ENCODE measurements around the gene CEP128. TPM values are rescaled to one million over a fixed set of nuclear protein-coding genes. Genes with fewer than 3 reads are reported as not detected.

Gene CEP128
- total RNA-seq, 5 donors from 2014 or later (not counting 1 experiment from before 2014, with no cell fraction given), result 12.6 to 24.8 (median 15.2) TPM

DNA sequence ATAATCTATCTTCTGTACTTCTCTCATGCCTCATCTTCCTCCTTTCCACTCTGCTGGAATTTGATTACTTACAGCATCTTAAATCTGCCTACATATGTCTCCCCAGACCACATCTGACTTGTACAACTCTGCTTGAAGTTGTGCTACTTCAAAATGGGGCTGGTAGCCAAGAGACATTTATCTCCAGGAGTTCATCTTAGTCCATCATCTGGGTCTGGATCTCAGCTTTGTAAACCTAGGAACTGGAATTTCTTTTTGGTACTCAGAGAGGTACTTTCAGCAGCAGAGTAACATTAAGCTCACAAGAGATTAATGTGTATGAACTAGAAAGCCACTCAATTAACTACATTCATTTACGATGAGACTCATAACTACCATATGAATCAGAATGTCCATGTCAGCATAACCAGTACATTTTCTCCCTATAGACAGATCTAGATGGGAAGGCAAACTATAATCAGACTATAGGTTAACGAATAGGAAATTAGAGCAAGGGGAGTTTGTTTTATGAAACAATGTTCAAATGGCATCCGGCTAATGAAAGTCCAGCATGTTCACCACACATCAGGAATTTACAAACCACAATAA lies 178.8 kb downstream of the CEP128 start:
- H3K27ac ChIP-seq (ENCODE audit: low read length), result no peak overlapping the region
- no peaks in the 10 kb centered on the region for H3K9me3 ChIP-seq
- Mint-ChIP-seq H3K9me3 (no peaks in the 10 kb centered on the region), H3K4me3 (no peak overlapping the region), H3K4me1 (no peaks in the 10 kb centered on the region), H3K27me3 (no peaks in the 10 kb centered on the region), H3K27ac (no peak overlapping the region), H3K36me3 (peaks cover 25% of the 10 kb centered on the region)
- H3K4me1 ChIP-seq (ENCODE audit: control insufficient read depth in 1 of 2, extremely low read depth in 1 of 2, insufficient read depth in 2 of 2, low read length in 2 of 2), result no peaks in the 10 kb centered on the region
- no peaks in the 10 kb centered on the region for H3K36me3 ChIP-seq (ENCODE audit: control insufficient read depth in 2 of 2, extremely low read depth in 1 of 2, insufficient read depth in 1 of 2, low read length in 1 of 2)
- H3K27me3 ChIP-seq (replicated peaks in 1 of 2; ENCODE audit: control insufficient read depth in 2 of 2, extremely low read depth in 1 of 2, insufficient read depth in 2 of 2, low read length in 1 of 2), result no peaks in the 10 kb centered on the region
- ChIA-PET CTCF (interaction anchor here in 1 of 2 donors (0.6 kb wide), 1 partner anchor 404 kb away, joined by 3 read pairs; no protein-coding TSS in a partner anchor), POLR2A (no interaction called here)
- no peak overlapping the region for H3K4me3 ChIP-seq (ENCODE audit: control insufficient read depth in 1 of 2, extremely low read depth in 1 of 2, low read length in 1 of 2)
- no peak for ATAC-seq (replicated peaks in 1 of 4)
- no CpG with 5 or more reads among the region's 3 CpGs for WGBS (ENCODE audit: insufficient coverage)
- no peak for DNase-seq

DNA sequence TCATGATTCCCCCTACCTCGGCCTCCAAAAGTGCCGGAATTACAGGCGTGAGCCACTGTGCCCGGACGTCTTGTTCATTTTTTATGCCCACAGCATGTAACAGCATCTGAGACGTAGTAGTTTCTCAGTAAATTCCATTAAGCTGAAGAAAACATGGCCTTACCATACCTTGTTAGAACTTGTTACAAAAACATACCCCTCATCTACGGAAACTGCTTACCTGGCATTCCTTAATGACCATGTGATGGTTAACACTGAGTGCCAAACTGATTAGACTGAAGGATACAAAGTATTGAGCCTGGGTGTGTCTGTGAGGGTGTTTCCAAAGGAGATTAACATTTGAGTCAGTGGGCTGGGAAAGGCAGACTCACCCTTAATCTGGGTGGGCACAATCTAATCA lies 186.8 kb downstream of the CEP128 start:
- H3K9me3 ChIP-seq, result no peaks in the 10 kb centered on the region

GRCh38 chr14:80751285-80751684 lies 190.3 kb downstream of the CEP128 start:
- no CpG with 5 or more reads among the region's 1 CpG for WGBS (ENCODE audit: insufficient coverage)
- ATAC-seq (replicated peaks in 1 of 4) (no peak), DNase-seq (no peak)
- Mint-ChIP-seq H3K27ac (no peak overlapping the region), H3K36me3 (peaks cover 59% of the 10 kb centered on the region), H3K4me3 (no peak overlapping the region), H3K27me3 (no peaks in the 10 kb centered on the region), H3K4me1 (no peaks in the 10 kb centered on the region), H3K9me3 (no peaks in the 10 kb centered on the region)
- Histone ChIP-seq H3K36me3 (ENCODE audit: control insufficient read depth in 2 of 2, extremely low read depth in 1 of 2, insufficient read depth in 1 of 2, low read length in 1 of 2) (no peaks in the 10 kb centered on the region), H3K9me3 (no peaks in the 10 kb centered on the region), H3K27me3 (replicated peaks in 1 of 2; ENCODE audit: control insufficient read depth in 2 of 2, extremely low read depth in 1 of 2, insufficient read depth in 2 of 2, low read length in 1 of 2) (no peaks in the 10 kb centered on the region), H3K27ac (ENCODE audit: low read length) (no peak overlapping the region), H3K4me1 (ENCODE audit: control insufficient read depth in 1 of 2, extremely low read depth in 1 of 2, insufficient read depth in 2 of 2, low read length in 2 of 2) (no peaks in the 10 kb centered on the region), H3K4me3 (ENCODE audit: control insufficient read depth in 1 of 2, extremely low read depth in 1 of 2, low read length in 1 of 2) (no peak overlapping the region)
- ChIA-PET CTCF (no interaction called here), POLR2A (interaction anchor here in 1 of 2 donors (0.5 kb wide), 1 partner anchor 217 kb away, joined by 5 read pairs; no protein-coding TSS in a partner anchor)

More for the DNA sequence above, 186.8 kb downstream of the CEP128 start:
- Histone ChIP-seq H3K4me1 (ENCODE audit: control insufficient read depth in 1 of 2, extremely low read depth in 1 of 2, insufficient read depth in 2 of 2, low read length in 2 of 2) (no peaks in the 10 kb centered on the region), H3K36me3 (ENCODE audit: control insufficient read depth in 2 of 2, extremely low read depth in 1 of 2, insufficient read depth in 1 of 2, low read length in 1 of 2) (no peaks in the 10 kb centered on the region), H3K27ac (ENCODE audit: low read length) (no peak overlapping the region), H3K4me3 (ENCODE audit: control insufficient read depth in 1 of 2, extremely low read depth in 1 of 2, low read length in 1 of 2) (no peak overlapping the region), H3K27me3 (replicated peaks in 1 of 2; ENCODE audit: control insufficient read depth in 2 of 2, extremely low read depth in 1 of 2, insufficient read depth in 2 of 2, low read length in 1 of 2) (no peaks in the 10 kb centered on the region)
- 97% methylated on average over 6 of the region's 7 CpGs for WGBS (ENCODE audit: insufficient coverage)
- ChIA-PET POLR2A (no interaction called here), CTCF (no interaction called here)
- Mint-ChIP-seq H3K4me3 (no peak overlapping the region), H3K27ac (no peak overlapping the region), H3K36me3 (peaks cover 54% of the 10 kb centered on the region), H3K9me3 (no peaks in the 10 kb centered on the region), H3K27me3 (no peaks in the 10 kb centered on the region), H3K4me1 (no peaks in the 10 kb centered on the region)
- DNase-seq (no peak), ATAC-seq (replicated peaks in 1 of 4) (no peak)

- H3K27me3 Mint-ChIP-seq, result no peaks in the 10 kb centered on the region
- Histone ChIP-seq H3K27ac (ENCODE audit: low read length) (no peak overlapping the region), H3K4me1 (ENCODE audit: control insufficient read depth in 1 of 2, extremely low read depth in 1 of 2, insufficient read depth in 2 of 2, low read length in 2 of 2) (no peaks in the 10 kb centered on the region), H3K9me3 (no peaks in the 10 kb centered on the region), H3K36me3 (ENCODE audit: control insufficient read depth in 2 of 2, extremely low read depth in 1 of 2, insufficient read depth in 1 of 2, low read length in 1 of 2) (no peaks in the 10 kb centered on the region), H3K27me3 (replicated peaks in 1 of 2; ENCODE audit: control insufficient read depth in 2 of 2, extremely low read depth in 1 of 2, insufficient read depth in 2 of 2, low read length in 1 of 2) (no peaks in the 10 kb centered on the region), H3K4me3 (ENCODE audit: control insufficient read depth in 1 of 2, extremely low read depth in 1 of 2, low read length in 1 of 2) (no peak overlapping the region)
- peaks cover 28% of the 10 kb centered on the region for H3K36me3 Mint-ChIP-seq
- no CpG with 5 or more reads among the region's 1 CpG for WGBS (ENCODE audit: insufficient coverage)
- POLR2A ChIA-PET, result no interaction called here
- peaks cover 0 to 3% (median 0%) of the 10 kb centered on the region in 3 donors for H3K9me3 Mint-ChIP-seq
- DNase-seq (no peak), ATAC-seq (replicated peaks in 1 of 4) (no peak)
- H3K4me1 Mint-ChIP-seq, result no peaks in the 10 kb centered on the region
- H3K4me3 Mint-ChIP-seq, result no peak overlapping the region
- no peak overlapping the region for H3K27ac Mint-ChIP-seq
- CTCF ChIA-PET, result no interaction called here
Measured at GRCh38 chr14:80726211-80726610, 215.3 kb downstream of the CEP128 start.

DNA sequence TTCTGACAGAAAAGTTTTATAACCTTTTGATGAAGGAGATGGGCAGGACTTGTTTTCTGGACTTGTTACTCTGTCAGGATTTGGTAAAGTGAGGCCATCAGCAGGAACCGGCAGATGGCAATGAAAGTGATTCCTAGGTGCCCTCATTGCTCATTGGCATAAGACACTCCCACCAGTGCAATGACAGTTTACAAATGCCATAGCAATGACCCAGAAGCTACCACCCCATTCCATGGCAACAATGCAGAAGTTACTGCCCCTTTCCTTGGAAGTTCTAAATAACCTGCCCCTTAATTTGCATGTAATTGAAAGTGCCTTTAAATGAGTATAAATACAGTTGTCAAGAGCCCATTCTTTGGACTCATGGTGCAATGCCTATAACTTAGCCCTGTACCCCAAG lies 222.6 kb downstream of the CEP128 start:
- WGBS (ENCODE audit: insufficient coverage), result no CpG with 5 or more reads among the region's 1 CpG
- H3K4me3 ChIP-seq (ENCODE audit: control insufficient read depth in 1 of 2, extremely low read depth in 1 of 2, low read length in 1 of 2), result no peak overlapping the region
- Mint-ChIP-seq H3K4me1 (peaks cover 7 to 8% (median 7%) of the 10 kb centered on the region in 3 donors), H3K9me3 (peaks cover 0 to 3% (median 0%) of the 10 kb centered on the region in 3 donors), H3K27me3 (no peaks in the 10 kb centered on the region), H3K4me3 (no peak overlapping the region), H3K36me3 (peaks cover 14% of the 10 kb centered on the region), H3K27ac (no peak overlapping the region)
- no peak for DNase-seq
- H3K27ac ChIP-seq (ENCODE audit: low read length), result no peak overlapping the region
- POLR2A ChIA-PET, result no interaction called here
- CTCF ChIA-PET, result no interaction called here
- no peak for ATAC-seq (replicated peaks in 1 of 4)
- H3K36me3 ChIP-seq (ENCODE audit: control insufficient read depth in 2 of 2, extremely low read depth in 1 of 2, insufficient read depth in 1 of 2, low read length in 1 of 2), result no peaks in the 10 kb centered on the region
- no peaks in the 10 kb centered on the region for H3K27me3 ChIP-seq (replicated peaks in 1 of 2; ENCODE audit: control insufficient read depth in 2 of 2, extremely low read depth in 1 of 2, insufficient read depth in 2 of 2, low read length in 1 of 2)
- no peaks in the 10 kb centered on the region for H3K9me3 ChIP-seq
- no peaks in the 10 kb centered on the region for H3K4me1 ChIP-seq (ENCODE audit: control insufficient read depth in 1 of 2, extremely low read depth in 1 of 2, insufficient read depth in 2 of 2, low read length in 2 of 2)

DNA sequence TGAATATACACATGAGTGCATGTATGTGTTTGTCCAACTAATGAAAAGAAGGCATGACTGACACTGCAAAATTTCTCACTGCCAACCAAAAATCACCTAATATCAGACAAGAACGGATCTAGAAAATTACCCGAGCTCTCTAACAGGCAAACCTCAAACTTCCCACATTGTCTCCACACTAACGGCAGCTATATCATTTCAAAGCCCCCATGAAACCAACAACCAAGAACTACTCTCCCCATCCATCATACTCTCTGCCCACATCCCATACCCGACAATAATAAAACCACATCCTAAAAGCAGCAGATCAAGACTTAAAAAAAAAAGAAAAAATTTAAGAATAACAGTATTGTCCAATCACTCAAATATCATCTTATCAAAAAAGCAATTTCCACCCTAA lies 227.1 kb downstream of the CEP128 start:
- H3K27ac Mint-ChIP-seq, result no peak overlapping the region
- H3K9me3 Mint-ChIP-seq, result no peaks in the 10 kb centered on the region
- no peaks in the 10 kb centered on the region for H3K36me3 ChIP-seq (ENCODE audit: control insufficient read depth in 2 of 2, extremely low read depth in 1 of 2, insufficient read depth in 1 of 2, low read length in 1 of 2)
- ChIA-PET POLR2A (no interaction called here), CTCF (no interaction called here)
- H3K36me3 Mint-ChIP-seq, result peaks cover 2% of the 10 kb centered on the region
- H3K27me3 ChIP-seq (replicated peaks in 1 of 2; ENCODE audit: control insufficient read depth in 2 of 2, extremely low read depth in 1 of 2, insufficient read depth in 2 of 2, low read length in 1 of 2), result no peaks in the 10 kb centered on the region
- peaks cover 7 to 8% (median 7%) of the 10 kb centered on the region in 3 donors for H3K4me1 Mint-ChIP-seq
- no peak overlapping the region for H3K4me3 ChIP-seq (ENCODE audit: control insufficient read depth in 1 of 2, extremely low read depth in 1 of 2, low read length in 1 of 2)
- H3K27me3 Mint-ChIP-seq, result no peaks in the 10 kb centered on the region
- no peaks in the 10 kb centered on the region for H3K9me3 ChIP-seq
- no peak overlapping the region for H3K4me3 Mint-ChIP-seq
- DNase-seq, result no peak
- H3K27ac ChIP-seq (ENCODE audit: low read length), result no peak overlapping the region
- ATAC-seq (replicated peaks in 1 of 4), result no peak
- 12% methylated on average over 3 of the region's 4 CpGs for WGBS (ENCODE audit: insufficient coverage)
- H3K4me1 ChIP-seq (ENCODE audit: control insufficient read depth in 1 of 2, extremely low read depth in 1 of 2, insufficient read depth in 2 of 2, low read length in 2 of 2), result no peaks in the 10 kb centered on the region
